ENCODE results near the gene GATC. TPM values are rescaled to one million over a fixed set of nuclear protein-coding genes. Genes with fewer than 3 reads are reported as not detected.

The GATC gene
- total RNA-seq, 2 donors from 2014 or later = 24.5 to 33.2 TPM

GRCh38 chr12:120460157-120460556, 13.9 kb downstream of the GATC start:
- Histone ChIP-seq H3K4me3 (ENCODE audit: low read length) (no peak overlapping the region), H3K36me3 (ENCODE audit: control insufficient read depth, insufficient read depth, low read length) (peaks cover 98% of the 10 kb centered on the region), H3K27ac (ENCODE audit: low read depth, low read length) (no peak overlapping the region), H3K27me3 (ENCODE audit: control insufficient read depth, insufficient read depth, low read length, poor library complexity, severe bottlenecking) (no peaks in the 10 kb centered on the region), H3K9ac (ENCODE audit: extremely low read depth, low read length, poor library complexity, severe bottlenecking) (no peak overlapping the region), H3K9me3 (ENCODE audit: control insufficient read depth, low read length) (no peaks in the 10 kb centered on the region), H3K4me1 (ENCODE audit: control insufficient read depth, insufficient read depth, low read length) (no peaks in the 10 kb centered on the region)
- DNase-seq = no peak
- H3K4me3 Mint-ChIP-seq = no peak overlapping the region
- WGBS, 2 experiments (ENCODE audit: insufficient coverage in 1 of 2, insufficient read length in 1 of 2) = 94 to 100% methylated on average over 3 of the region's 3 CpGs
- TF ChIP-seq CTCF (conservative IDR thresholded peaks at IDR 0.05) = no peak
- H3K27ac Mint-ChIP-seq = no peak overlapping the region
- H3K9me3 Mint-ChIP-seq = no peaks in the 10 kb centered on the region
- H3K36me3 Mint-ChIP-seq (ENCODE audit: low read depth) = peaks cover 86% of the 10 kb centered on the region
- H3K27me3 Mint-ChIP-seq (ENCODE audit: insufficient read depth) = no peaks in the 10 kb centered on the region
- H3K4me1 Mint-ChIP-seq = no peaks in the 10 kb centered on the region

- WGBS, 2 experiments (ENCODE audit: insufficient coverage in 1 of 2, insufficient read length in 1 of 2) = 94 to 95% methylated on average over 2 to 3 of the region's 3 CpGs
- Mint-ChIP-seq H3K36me3 (ENCODE audit: low read depth) (peaks cover 82% of the 10 kb centered on the region), H3K27me3 (ENCODE audit: insufficient read depth) (no peaks in the 10 kb centered on the region), H3K4me3 (no peak overlapping the region), H3K9me3 (no peaks in the 10 kb centered on the region), H3K4me1 (peaks cover 8% of the 10 kb centered on the region), H3K27ac (no peak overlapping the region)
- no peak for DNase-seq
- TF ChIP-seq CTCF (conservative IDR thresholded peaks at IDR 0.05) = no peak
- Histone ChIP-seq H3K4me3 (ENCODE audit: low read length) (no peak overlapping the region), H3K9ac (ENCODE audit: extremely low read depth, low read length, poor library complexity, severe bottlenecking) (no peak overlapping the region), H3K36me3 (ENCODE audit: control insufficient read depth, insufficient read depth, low read length) (peaks cover 97% of the 10 kb centered on the region), H3K9me3 (ENCODE audit: control insufficient read depth, low read length) (no peaks in the 10 kb centered on the region), H3K27me3 (ENCODE audit: control insufficient read depth, insufficient read depth, low read length, poor library complexity, severe bottlenecking) (no peaks in the 10 kb centered on the region), H3K27ac (ENCODE audit: low read depth, low read length) (no peak overlapping the region), H3K4me1 (ENCODE audit: control insufficient read depth, insufficient read depth, low read length) (peaks cover 3% of the 10 kb centered on the region)
Observed at GRCh38 chr12:120462099-120462640, 15.9 kb downstream of the GATC start.

GRCh38 chr12:120463712-120464111, 17.5 kb downstream of the GATC start:
- Mint-ChIP-seq H3K9me3 (no peaks in the 10 kb centered on the region), H3K36me3 (ENCODE audit: low read depth) (peaks cover 80% of the 10 kb centered on the region)

More at GRCh38 chr12:120463712-120464111, 17.5 kb downstream of the GATC start:
- H3K4me3 ChIP-seq (ENCODE audit: low read length) = no peak overlapping the region
- no peak overlapping the region for H3K4me3 Mint-ChIP-seq
- peaks cover 3% of the 10 kb centered on the region for H3K4me1 ChIP-seq (ENCODE audit: control insufficient read depth, insufficient read depth, low read length)
- H3K27ac Mint-ChIP-seq = no peak overlapping the region
- 95 to 97% methylated on average over 4 to 5 of the region's 5 CpGs for WGBS, 2 experiments (ENCODE audit: insufficient coverage in 1 of 2, insufficient read length in 1 of 2)
- no peak overlapping the region for H3K9ac ChIP-seq (ENCODE audit: extremely low read depth, low read length, poor library complexity, severe bottlenecking)
- H3K27me3 Mint-ChIP-seq (ENCODE audit: insufficient read depth) = no peaks in the 10 kb centered on the region
- no peaks in the 10 kb centered on the region for H3K27me3 ChIP-seq (ENCODE audit: control insufficient read depth, insufficient read depth, low read length, poor library complexity, severe bottlenecking)
- DNase-seq = no peak
- peaks cover 89% of the 10 kb centered on the region for H3K36me3 ChIP-seq (ENCODE audit: control insufficient read depth, insufficient read depth, low read length)
- TF ChIP-seq CTCF (conservative IDR thresholded peaks at IDR 0.05) = no peak
- H3K27ac ChIP-seq (ENCODE audit: low read depth, low read length) = no peak overlapping the region
- no peaks in the 10 kb centered on the region for H3K9me3 ChIP-seq (ENCODE audit: control insufficient read depth, low read length)
- peaks cover 17% of the 10 kb centered on the region for H3K4me1 Mint-ChIP-seq

Measured in endodermal cell (in vitro differentiated cells).